ENCODE results near the gene SEMA6A.

- TF ChIP-seq POLR2A (IDR thresholded peaks at IDR 0.05) (no peak), CTCF (IDR thresholded peaks at IDR 0.05) (no peak)
Measured at GRCh38 chr5:116462500-116462899, 112.1 kb downstream of the SEMA6A start.

Data from right lobe of liver (tissue), 4 donors.